ENCODE measurements around the gene COBLL1. TPM values are rescaled to one million over a fixed set of nuclear protein-coding genes. Genes with fewer than 3 reads are reported as not detected.

The COBLL1 gene
- total RNA-seq, 1 experiment from 2014 or later = 5.9 TPM

GRCh38 chr2:164796999-164797398 lies 44.6 kb downstream of the COBLL1 start:
- no peak overlapping the region for H3K23ac ChIP-seq (ENCODE audit: insufficient read length, low read depth, low read length)
- Mint-ChIP-seq H3K27ac (no peak overlapping the region), H3K36me3 (ENCODE audit: insufficient read depth in 1 of 3, low read depth in 3 of 3) (no peaks in the 10 kb centered on the region), H3K4me1 (peaks cover 4 to 16% of the 10 kb centered on the region in 2 experiments; a peak in 3 of 4 replicates), H3K9me3 (no peaks in the 10 kb centered on the region), H3K4me3 (no peak overlapping the region), H3K27me3 (ENCODE audit: low read depth) (no peaks in the 10 kb centered on the region)
- H3K79me1 ChIP-seq (ENCODE audit: insufficient read depth, low read depth, low read length, poor library complexity, severe bottlenecking) = no peaks in the 10 kb centered on the region
- H3T11ph ChIP-seq (ENCODE audit: low read length) = no peak overlapping the region
- H2BK12ac ChIP-seq (ENCODE audit: insufficient read length, low read depth, low read length) = no peak overlapping the region
- no peak for DNase-seq
- no peaks in the 10 kb centered on the region for H3K23me2 ChIP-seq (ENCODE audit: insufficient read length, low read depth, low read length, poor library complexity, severe bottlenecking)
- no peak overlapping the region for H2AFZ ChIP-seq (ENCODE audit: low read length)
- no peaks in the 10 kb centered on the region for H3K27me3 ChIP-seq (ENCODE audit: insufficient read depth, low read length)
- H3K9me3 ChIP-seq (ENCODE audit: control insufficient read depth, low read depth, low read length) = no peaks in the 10 kb centered on the region
- H3K18ac ChIP-seq (ENCODE audit: insufficient read length, low read depth, low read length) = no peak overlapping the region
- no peaks in the 10 kb centered on the region for H3K4me1 ChIP-seq (ENCODE audit: insufficient read depth, low read length)
- H3K27ac ChIP-seq (ENCODE audit: insufficient read length, low read depth, low read length) = no peak overlapping the region
- no peak overlapping the region for H3K56ac ChIP-seq (ENCODE audit: insufficient read length, low read depth, low read length)
- no peak overlapping the region for H2BK20ac ChIP-seq (ENCODE audit: low read depth, low read length, poor library complexity, severe bottlenecking)
- H4K91ac ChIP-seq (ENCODE audit: insufficient read length, low read depth, low read length) = no peak overlapping the region
- H4K8ac ChIP-seq (replicated peaks; ENCODE audit: insufficient read length, low read depth, low read length) = no peak overlapping the region
- no CpG with 5 or more reads among the region's 2 CpGs for WGBS (ENCODE audit: extremely low coverage, insufficient read length, low lambda C conversion rate)
- H3K9ac ChIP-seq (ENCODE audit: extremely low read depth, insufficient read length, low read length) = no peak overlapping the region
- H2AK5ac ChIP-seq (ENCODE audit: insufficient read length, low read length) = no peak overlapping the region
- TF ChIP-seq CTCF (conservative IDR thresholded peaks at IDR 0.05) = no peak
- no peak overlapping the region for H3K4ac ChIP-seq (ENCODE audit: low read depth, low read length)
- H4K5ac ChIP-seq (ENCODE audit: insufficient read length, low read depth, low read length) = no peak overlapping the region
- H3K14ac ChIP-seq (ENCODE audit: insufficient read depth, low read length) = no peak overlapping the region
- H3K79me2 ChIP-seq (ENCODE audit: insufficient read depth, low read length) = no peaks in the 10 kb centered on the region
- no peak overlapping the region for H3K4me2 ChIP-seq (ENCODE audit: insufficient read depth, insufficient read length, low read length)
- H4K20me1 ChIP-seq (ENCODE audit: control insufficient read depth, insufficient read depth, insufficient read length) = no peaks in the 10 kb centered on the region
- H2BK120ac ChIP-seq (ENCODE audit: low read depth, low read length, poor library complexity, severe bottlenecking) = no peak overlapping the region
- H2BK15ac ChIP-seq (ENCODE audit: low read depth, low read length) = no peak overlapping the region
- H2BK5ac ChIP-seq (ENCODE audit: insufficient read length, low read length) = no peak overlapping the region
